ENCODE results near the gene IL10RB. TPM values are rescaled to one million over a fixed set of nuclear protein-coding genes. Genes with fewer than 3 reads are reported as not detected.

IL10RB gene
- total RNA-seq, 4 donors from 2014 or later = 20.7 to 28.1 (median 23.4) TPM

DNA sequence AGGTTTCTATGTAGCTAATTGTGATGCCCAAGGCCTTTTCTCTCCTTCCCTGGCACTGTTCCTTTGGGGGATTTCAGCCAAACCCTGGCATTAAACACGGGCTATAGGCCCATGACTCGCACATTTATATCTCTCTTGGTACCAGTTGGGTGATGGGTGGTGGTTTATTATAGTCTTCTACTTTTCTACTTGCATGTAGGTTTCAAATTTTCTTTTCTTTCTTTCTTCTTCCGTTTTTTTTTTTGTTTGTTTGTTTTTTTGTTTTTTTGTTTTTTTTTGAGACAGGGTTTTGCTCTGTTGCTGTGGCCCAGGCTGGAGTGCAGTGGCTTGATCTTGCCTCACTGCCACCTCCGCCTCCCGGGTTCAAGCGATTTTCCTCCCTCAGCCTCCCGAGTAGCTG is 1.1 kb downstream of the IL10RB start:
- Histone ChIP-seq H3K4me3 (peak overlapping the region; percentile 66), H3K4me1 (peaks cover 28% of the 10 kb centered on the region), H3K36me3 (peaks cover 16% of the 10 kb centered on the region), H3K27me3 (no peaks in the 10 kb centered on the region), H3K27ac (peak overlapping the region; percentile 84), H3K9me3 (no peaks in the 10 kb centered on the region)
- WGBS = 67% methylated on average over 7 of the region's 7 CpGs
- TF ChIP-seq EP300 (IDR thresholded peaks at IDR 0.05) (no peak), POLR2AphosphoS5 (IDR thresholded peaks at IDR 0.05) (no peak), POLR2A (IDR thresholded peaks at IDR 0.05) (no peak)
- TF ChIP-seq, protein P1, sequence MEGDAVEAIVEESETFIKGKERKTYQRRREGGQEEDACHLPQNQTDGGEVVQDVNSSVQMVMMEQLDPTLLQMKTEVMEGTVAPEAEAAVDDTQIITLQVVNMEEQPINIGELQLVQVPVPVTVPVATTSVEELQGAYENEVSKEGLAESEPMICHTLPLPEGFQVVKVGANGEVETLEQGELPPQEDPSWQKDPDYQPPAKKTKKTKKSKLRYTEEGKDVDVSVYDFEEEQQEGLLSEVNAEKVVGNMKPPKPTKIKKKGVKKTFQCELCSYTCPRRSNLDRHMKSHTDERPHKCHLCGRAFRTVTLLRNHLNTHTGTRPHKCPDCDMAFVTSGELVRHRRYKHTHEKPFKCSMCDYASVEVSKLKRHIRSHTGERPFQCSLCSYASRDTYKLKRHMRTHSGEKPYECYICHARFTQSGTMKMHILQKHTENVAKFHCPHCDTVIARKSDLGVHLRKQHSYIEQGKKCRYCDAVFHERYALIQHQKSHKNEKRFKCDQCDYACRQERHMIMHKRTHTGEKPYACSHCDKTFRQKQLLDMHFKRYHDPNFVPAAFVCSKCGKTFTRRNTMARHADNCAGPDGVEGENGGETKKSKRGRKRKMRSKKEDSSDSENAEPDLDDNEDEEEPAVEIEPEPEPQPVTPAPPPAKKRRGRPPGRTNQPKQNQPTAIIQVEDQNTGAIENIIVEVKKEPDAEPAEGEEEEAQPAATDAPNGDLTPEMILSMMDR (IDR thresholded peaks at IDR 0.05) = no peak
- DNase-seq (ENCODE audit: low spot score in 2 of 2) = no peak

DNA sequence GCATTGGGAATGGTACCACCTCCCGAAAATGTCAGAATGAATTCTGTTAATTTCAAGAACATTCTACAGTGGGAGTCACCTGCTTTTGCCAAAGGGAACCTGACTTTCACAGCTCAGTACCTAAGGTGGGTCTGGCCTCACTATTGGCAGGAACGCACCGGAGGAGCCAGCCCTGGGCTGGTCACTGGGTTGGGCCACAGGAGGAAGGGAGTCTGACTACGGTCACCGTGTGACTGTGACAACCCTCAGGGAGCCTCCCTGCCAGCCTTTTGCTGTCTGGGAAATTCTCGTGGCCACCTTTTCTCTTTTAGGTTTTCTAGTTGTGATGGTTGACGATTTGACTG is 2.2 kb downstream of the IL10RB start:
- TF ChIP-seq POLR2A (IDR thresholded peaks at IDR 0.05) (no peak), EP300 (IDR thresholded peaks at IDR 0.05) (no peak), POLR2AphosphoS5 (IDR thresholded peaks at IDR 0.05) (no peak)
- TF ChIP-seq, protein P1 (IDR thresholded peaks at IDR 0.05) = no peak
- Histone ChIP-seq H3K27me3 (no peaks in the 10 kb centered on the region), H3K27ac (no peak overlapping the region), H3K9me3 (no peaks in the 10 kb centered on the region), H3K4me3 (no peak overlapping the region), H3K36me3 (peaks cover 22% of the 10 kb centered on the region), H3K4me1 (peaks cover 28% of the 10 kb centered on the region)
- WGBS = 77% methylated on average over 7 of the region's 7 CpGs
- DNase-seq (ENCODE audit: low spot score in 2 of 2) = no peak

DNA sequence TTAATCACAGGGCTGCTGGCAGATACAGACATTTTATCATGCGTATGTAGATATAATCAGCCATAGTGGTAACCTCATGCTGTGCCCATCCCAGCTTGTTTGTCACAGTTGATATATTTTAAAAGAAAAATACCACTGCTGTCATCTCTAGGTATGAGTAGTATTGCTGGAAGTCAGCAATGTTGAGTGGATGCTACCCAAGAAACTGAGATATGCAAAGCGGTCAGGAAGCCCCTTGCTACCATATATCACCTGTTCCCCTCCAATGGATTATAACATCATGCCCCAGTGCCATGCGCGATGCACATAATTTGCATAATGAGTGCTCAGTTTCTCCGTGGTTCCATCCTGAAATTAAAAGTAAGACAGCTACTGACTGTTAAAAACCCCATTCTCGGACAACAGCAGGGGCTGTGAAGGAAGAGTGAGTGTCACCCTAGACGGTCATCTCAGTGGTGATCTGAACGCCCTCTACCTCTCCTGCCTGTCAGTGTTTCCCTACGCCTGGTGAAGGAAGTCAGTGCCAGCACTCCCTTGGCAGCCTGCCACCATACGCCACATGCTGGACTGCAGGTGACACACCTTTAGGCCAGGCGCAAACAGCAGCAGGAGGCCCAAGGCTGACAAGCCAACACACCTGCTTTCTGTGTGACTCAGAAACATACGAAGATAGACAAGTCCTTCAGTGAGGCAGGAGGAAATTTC is 2.7 kb downstream of the IL10RB start:
- H3K27me3 ChIP-seq = no peaks in the 10 kb centered on the region
- 61% methylated on average over 12 of the region's 12 CpGs for WGBS
- peaks cover 27% of the 10 kb centered on the region for H3K36me3 ChIP-seq
- H3K9me3 ChIP-seq = no peaks in the 10 kb centered on the region
- no peak for TF ChIP-seq POLR2AphosphoS5 (IDR thresholded peaks at IDR 0.05)
- H3K4me3 ChIP-seq = no peak overlapping the region
- H3K27ac ChIP-seq = no peak overlapping the region
- DNase-seq (ENCODE audit: low spot score in 2 of 2) = peak in 1 of 2 donors; percentile 77
- peaks cover 28% of the 10 kb centered on the region for H3K4me1 ChIP-seq

DNA sequence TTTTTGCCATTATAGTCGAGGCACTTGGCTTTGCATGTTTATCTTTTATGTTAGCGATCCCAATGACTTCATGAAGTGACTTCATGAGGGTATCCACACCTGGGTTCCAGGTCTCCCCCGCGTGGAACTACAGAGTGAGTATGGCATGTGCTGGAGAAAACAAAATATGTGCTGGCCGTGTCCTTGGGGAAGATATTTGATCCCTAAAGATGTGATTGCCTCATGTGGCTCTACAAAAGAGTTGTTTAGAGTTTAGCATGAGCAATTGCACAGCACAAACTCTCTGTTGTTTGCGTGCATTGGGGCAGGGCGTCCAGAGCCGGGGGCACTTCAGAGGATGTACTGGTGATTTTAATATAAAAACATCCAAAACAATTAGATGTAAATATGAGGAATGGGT is 4.8 kb downstream of the IL10RB start:
- Histone ChIP-seq H3K9me3 (no peaks in the 10 kb centered on the region), H3K36me3 (peaks cover 39% of the 10 kb centered on the region), H3K27me3 (no peaks in the 10 kb centered on the region), H3K4me1 (peaks cover 23% of the 10 kb centered on the region), H3K27ac (no peak overlapping the region), H3K4me3 (no peak overlapping the region)
- no peak for DNase-seq (ENCODE audit: low spot score in 2 of 2)
- WGBS = 90% methylated on average over 8 of the region's 8 CpGs
- no peak for TF ChIP-seq POLR2A (IDR thresholded peaks at IDR 0.05)
- TF ChIP-seq EP300 (IDR thresholded peaks at IDR 0.05) = no peak
- TF ChIP-seq, protein P1 (IDR thresholded peaks at IDR 0.05) = no peak
- TF ChIP-seq POLR2AphosphoS5 (IDR thresholded peaks at IDR 0.05) = no peak

DNA sequence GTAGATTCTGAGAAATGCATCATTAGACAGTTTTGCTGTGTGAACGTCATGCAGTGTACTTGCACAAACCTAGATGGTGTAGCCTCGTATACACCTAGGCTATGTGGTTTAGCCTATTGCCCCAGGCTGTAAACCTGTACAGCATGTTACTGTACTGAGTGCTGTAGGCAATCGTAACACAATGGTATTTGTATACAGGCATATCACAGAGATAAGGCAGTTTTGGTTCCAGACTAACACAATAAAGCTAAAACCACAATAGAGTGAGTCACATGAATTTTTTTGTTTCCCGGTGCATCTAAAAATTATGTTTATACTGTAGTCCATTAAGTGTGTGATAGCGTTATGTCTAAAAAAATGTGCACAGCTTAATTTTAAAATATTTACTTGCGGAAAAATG is 6.9 kb downstream of the IL10RB start:
- Histone ChIP-seq H3K4me3 (no peak overlapping the region), H3K27me3 (no peaks in the 10 kb centered on the region), H3K27ac (no peak overlapping the region), H3K36me3 (peaks cover 46% of the 10 kb centered on the region), H3K4me1 (peaks cover 9% of the 10 kb centered on the region), H3K9me3 (no peaks in the 10 kb centered on the region)
- TF ChIP-seq POLR2AphosphoS5 (IDR thresholded peaks at IDR 0.05) (no peak), POLR2A (IDR thresholded peaks at IDR 0.05) (no peak), EP300 (IDR thresholded peaks at IDR 0.05) (no peak)
- TF ChIP-seq, protein P1 (IDR thresholded peaks at IDR 0.05) = no peak
- no peak for DNase-seq (ENCODE audit: low spot score in 2 of 2)
- WGBS = 89% methylated on average over 6 of the region's 6 CpGs

DNA sequence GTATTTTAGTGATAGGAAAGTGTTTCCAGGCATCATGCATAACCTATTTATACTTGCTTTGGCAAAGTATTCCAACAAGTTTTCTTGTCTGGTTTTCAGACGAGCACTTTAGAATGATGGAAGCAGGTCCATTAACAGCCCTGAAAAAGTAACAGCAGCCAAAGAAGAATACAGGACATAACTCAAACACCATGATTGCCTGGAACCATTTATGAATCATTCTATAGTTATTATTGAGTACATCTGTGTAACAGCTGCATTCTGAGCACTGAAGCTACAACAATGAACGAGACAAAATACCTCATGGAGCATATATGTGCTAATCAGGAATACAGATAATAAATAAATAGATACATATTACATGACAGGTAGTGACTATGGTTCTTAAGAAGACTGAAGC is 12.6 kb downstream of the IL10RB start:
- TF ChIP-seq POLR2A (IDR thresholded peaks at IDR 0.05) = no peak
- TF ChIP-seq POLR2AphosphoS5 (IDR thresholded peaks at IDR 0.05) = no peak
- TF ChIP-seq, protein P1 (IDR thresholded peaks at IDR 0.05) = no peak
- no peak for TF ChIP-seq EP300 (IDR thresholded peaks at IDR 0.05)
- no peaks in the 10 kb centered on the region for H3K4me1 ChIP-seq
- no peak overlapping the region for H3K4me3 ChIP-seq
- DNase-seq (ENCODE audit: low spot score in 2 of 2) = no peak
- H3K9me3 ChIP-seq = peaks cover 7% of the 10 kb centered on the region
- no peak overlapping the region for H3K27ac ChIP-seq
- H3K36me3 ChIP-seq = peaks cover 73% of the 10 kb centered on the region
- 79% methylated on average over 2 of the region's 2 CpGs for WGBS
- no peaks in the 10 kb centered on the region for H3K27me3 ChIP-seq
